H1 (cell line): ENCODE data around the gene WNK2. TPM values are rescaled to one million over a fixed set of nuclear protein-coding genes. Genes with fewer than 3 reads are reported as not detected.

ENCODE experiments used
- BCL11A ChIP-seq, 2 experiments: IDR thresholded peaks; one replicate each; pipeline ENCODE4 v1.6.1; 2011; ENCODE audit warnings: low read depth in 2 of 2, low read length in 2 of 2, mild to moderate bottlenecking in 2 of 2
- CTBP2 ChIP-seq: IDR thresholded peaks from 2 replicates; pipeline ENCODE4 v1.7.0; 2011; ENCODE audit warnings: borderline replicate concordance, mild to moderate bottlenecking, moderate library complexity, mixed read lengths, low read length; ENCODE audit not compliant: insufficient read depth, insufficient read length
- E2F6 ChIP-seq: IDR thresholded peaks from 2 replicates; pipeline ENCODE4 v1.6.1; 2012; ENCODE audit warnings: inconsistent platforms
- NRF1 ChIP-seq: IDR thresholded peaks from 2 replicates; pipeline ENCODE4 v1.6.1; 2011; ENCODE audit warnings: mild to moderate bottlenecking, low read depth, low read length, improper control_type of control experiment
- polyA plus RNA-seq, 7 experiments: library from polyadenylated mRNA; depleted of rRNA in 3 of 7; stranded (reverse) in 5 of 7; unstranded in 2 of 7; fragments of >200 nt in 5 of 7; fragments of 200-250 nt in 2 of 7; gene quantifications; 1 replicate in 5 of 7; 2 replicates in 1 of 7; 4 replicates in 1 of 7; pipeline versions ENCODE4 v1.2.1 to v1.2.3, GENCODE V29; 2011 to 2013; ENCODE audit warnings: missing spikeins in 2 of 7, mixed read lengths in 2 of 7
- total RNA-seq: library from RNA; stranded (reverse); fragmentation: NEBNext Ultra II Directional; extraction: Animal tissue kit (Norgen Biotek cat#: 25700); gene quantifications from 2 replicates; pipeline ENCODE4 v1.2.1, GENCODE V29; 2021
- TF ChIP-seq, protein P1 (sequence below): fragments of 300-600 bp; sonication (generic); IDR thresholded peaks from 2 replicates; pipeline ENCODE4 v1.7.1; 2012; ENCODE audit warnings: low read length, moderate library complexity, mild to moderate bottlenecking, inconsistent platforms; ENCODE audit not compliant: insufficient replicate concordance

WNK2 gene
- total and polyA plus RNA-seq, 2 of the 8 experiments (the other 6 are each of a cell fraction or from before 2014, with no cell fraction given) = 12.0 to 87.2 TPM

DNA sequence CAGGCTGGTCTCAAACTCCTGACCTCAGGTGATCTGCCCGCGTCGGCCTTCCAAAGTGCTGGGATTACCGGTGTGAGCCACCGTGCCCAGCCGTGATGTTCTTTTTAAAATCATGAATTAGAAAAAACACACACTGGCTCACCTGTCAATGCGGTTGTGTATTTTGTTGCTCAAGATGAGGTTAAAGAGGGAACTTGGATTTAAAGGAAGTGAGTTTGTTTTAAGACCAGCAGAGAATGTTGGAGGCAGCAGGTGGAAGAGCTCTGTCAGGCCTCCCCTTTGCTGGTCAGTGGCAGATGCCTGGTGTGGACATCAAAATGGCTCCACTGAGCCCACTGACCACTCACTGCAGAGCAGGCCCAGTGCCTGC lies 38.9 kb downstream of the WNK2 start (continued):
- TF ChIP-seq, protein P1, sequence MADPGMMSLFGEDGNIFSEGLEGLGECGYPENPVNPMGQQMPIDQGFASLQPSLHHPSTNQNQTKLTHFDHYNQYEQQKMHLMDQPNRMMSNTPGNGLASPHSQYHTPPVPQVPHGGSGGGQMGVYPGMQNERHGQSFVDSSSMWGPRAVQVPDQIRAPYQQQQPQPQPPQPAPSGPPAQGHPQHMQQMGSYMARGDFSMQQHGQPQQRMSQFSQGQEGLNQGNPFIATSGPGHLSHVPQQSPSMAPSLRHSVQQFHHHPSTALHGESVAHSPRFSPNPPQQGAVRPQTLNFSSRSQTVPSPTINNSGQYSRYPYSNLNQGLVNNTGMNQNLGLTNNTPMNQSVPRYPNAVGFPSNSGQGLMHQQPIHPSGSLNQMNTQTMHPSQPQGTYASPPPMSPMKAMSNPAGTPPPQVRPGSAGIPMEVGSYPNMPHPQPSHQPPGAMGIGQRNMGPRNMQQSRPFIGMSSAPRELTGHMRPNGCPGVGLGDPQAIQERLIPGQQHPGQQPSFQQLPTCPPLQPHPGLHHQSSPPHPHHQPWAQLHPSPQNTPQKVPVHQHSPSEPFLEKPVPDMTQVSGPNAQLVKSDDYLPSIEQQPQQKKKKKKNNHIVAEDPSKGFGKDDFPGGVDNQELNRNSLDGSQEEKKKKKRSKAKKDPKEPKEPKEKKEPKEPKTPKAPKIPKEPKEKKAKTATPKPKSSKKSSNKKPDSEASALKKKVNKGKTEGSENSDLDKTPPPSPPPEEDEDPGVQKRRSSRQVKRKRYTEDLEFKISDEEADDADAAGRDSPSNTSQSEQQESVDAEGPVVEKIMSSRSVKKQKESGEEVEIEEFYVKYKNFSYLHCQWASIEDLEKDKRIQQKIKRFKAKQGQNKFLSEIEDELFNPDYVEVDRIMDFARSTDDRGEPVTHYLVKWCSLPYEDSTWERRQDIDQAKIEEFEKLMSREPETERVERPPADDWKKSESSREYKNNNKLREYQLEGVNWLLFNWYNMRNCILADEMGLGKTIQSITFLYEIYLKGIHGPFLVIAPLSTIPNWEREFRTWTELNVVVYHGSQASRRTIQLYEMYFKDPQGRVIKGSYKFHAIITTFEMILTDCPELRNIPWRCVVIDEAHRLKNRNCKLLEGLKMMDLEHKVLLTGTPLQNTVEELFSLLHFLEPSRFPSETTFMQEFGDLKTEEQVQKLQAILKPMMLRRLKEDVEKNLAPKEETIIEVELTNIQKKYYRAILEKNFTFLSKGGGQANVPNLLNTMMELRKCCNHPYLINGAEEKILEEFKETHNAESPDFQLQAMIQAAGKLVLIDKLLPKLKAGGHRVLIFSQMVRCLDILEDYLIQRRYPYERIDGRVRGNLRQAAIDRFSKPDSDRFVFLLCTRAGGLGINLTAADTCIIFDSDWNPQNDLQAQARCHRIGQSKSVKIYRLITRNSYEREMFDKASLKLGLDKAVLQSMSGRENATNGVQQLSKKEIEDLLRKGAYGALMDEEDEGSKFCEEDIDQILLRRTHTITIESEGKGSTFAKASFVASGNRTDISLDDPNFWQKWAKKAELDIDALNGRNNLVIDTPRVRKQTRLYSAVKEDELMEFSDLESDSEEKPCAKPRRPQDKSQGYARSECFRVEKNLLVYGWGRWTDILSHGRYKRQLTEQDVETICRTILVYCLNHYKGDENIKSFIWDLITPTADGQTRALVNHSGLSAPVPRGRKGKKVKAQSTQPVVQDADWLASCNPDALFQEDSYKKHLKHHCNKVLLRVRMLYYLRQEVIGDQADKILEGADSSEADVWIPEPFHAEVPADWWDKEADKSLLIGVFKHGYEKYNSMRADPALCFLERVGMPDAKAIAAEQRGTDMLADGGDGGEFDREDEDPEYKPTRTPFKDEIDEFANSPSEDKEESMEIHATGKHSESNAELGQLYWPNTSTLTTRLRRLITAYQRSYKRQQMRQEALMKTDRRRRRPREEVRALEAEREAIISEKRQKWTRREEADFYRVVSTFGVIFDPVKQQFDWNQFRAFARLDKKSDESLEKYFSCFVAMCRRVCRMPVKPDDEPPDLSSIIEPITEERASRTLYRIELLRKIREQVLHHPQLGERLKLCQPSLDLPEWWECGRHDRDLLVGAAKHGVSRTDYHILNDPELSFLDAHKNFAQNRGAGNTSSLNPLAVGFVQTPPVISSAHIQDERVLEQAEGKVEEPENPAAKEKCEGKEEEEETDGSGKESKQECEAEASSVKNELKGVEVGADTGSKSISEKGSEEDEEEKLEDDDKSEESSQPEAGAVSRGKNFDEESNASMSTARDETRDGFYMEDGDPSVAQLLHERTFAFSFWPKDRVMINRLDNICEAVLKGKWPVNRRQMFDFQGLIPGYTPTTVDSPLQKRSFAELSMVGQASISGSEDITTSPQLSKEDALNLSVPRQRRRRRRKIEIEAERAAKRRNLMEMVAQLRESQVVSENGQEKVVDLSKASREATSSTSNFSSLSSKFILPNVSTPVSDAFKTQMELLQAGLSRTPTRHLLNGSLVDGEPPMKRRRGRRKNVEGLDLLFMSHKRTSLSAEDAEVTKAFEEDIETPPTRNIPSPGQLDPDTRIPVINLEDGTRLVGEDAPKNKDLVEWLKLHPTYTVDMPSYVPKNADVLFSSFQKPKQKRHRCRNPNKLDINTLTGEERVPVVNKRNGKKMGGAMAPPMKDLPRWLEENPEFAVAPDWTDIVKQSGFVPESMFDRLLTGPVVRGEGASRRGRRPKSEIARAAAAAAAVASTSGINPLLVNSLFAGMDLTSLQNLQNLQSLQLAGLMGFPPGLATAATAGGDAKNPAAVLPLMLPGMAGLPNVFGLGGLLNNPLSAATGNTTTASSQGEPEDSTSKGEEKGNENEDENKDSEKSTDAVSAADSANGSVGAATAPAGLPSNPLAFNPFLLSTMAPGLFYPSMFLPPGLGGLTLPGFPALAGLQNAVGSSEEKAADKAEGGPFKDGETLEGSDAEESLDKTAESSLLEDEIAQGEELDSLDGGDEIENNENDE = no peak
- TF ChIP-seq BCL11A (IDR thresholded peaks at IDR 0.05; ENCODE audit: low read depth in 2 of 2, low read length in 2 of 2) = no peak
- TF ChIP-seq CTBP2 = no peak
- TF ChIP-seq E2F6 = no peak
- no peak for TF ChIP-seq NRF1
